H1 (cell line): ENCODE data around the gene GNG10. TPM values are rescaled to one million over a fixed set of nuclear protein-coding genes. Genes with fewer than 3 reads are reported as not detected.

Source experiments
- CTCF ChIA-PET: fragments of 300-600 bp; sonication (Branson Sonifier 250); formaldehyde crosslinking; loops from one replicate; lab custom pipeline; 2021; ENCODE audit not compliant: partially characterized antibody; lab: Charles Lee
- POLR2A ChIA-PET: fragments of 300-600 bp; sonication (Branson Sonifier 250); formaldehyde crosslinking; loops from one replicate; lab custom pipeline; 2021; ENCODE audit warnings: inconsistent platforms; ENCODE audit not compliant: partially characterized antibody; lab: Charles Lee
- DNase-seq, 2 experiments: peaks; one replicate each; pipeline versions ENCODE4 v3.0.0 to v3.0.0-alpha.2; 2010 to 2022; ENCODE audit warnings: low spot score in 2 of 2, low read depth in 1 of 2, mixed read lengths in 1 of 2
- FAIRE-seq: peaks from 2 replicates; lab custom pipeline; 2011; peaks lifted over from hg19 to GRCh38; lab: Jason Lieb, UNC
- H2AFZ ChIP-seq: 2 replicates; pipeline ENCODE4 v1.8.1; 2012; ENCODE audit warnings: low read length, inconsistent platforms
- H2AK5ac ChIP-seq: 2 replicates; pipeline ENCODE4 v1.6.1; 2013; ENCODE audit warnings: low read depth, low read length
- H2BK120ac ChIP-seq: replicated peaks from 2 replicates; pipeline ENCODE3; 2013; ENCODE audit warnings: low read depth, low read length, inconsistent platforms
- H2BK12ac ChIP-seq: 2 replicates; pipeline ENCODE4 v1.6.1; 2013; ENCODE audit warnings: low read depth, low read length
- H2BK15ac ChIP-seq: 2 replicates; pipeline ENCODE4 v1.6.1; 2013; ENCODE audit warnings: low read length
- H2BK20ac ChIP-seq: 2 replicates; pipeline ENCODE4 v1.6.1; 2013; ENCODE audit warnings: low read length
- H2BK5ac ChIP-seq: 2 replicates; pipeline ENCODE4 v1.6.1; 2013; ENCODE audit warnings: low read depth, low read length
- H3K14ac ChIP-seq: 2 replicates; pipeline ENCODE4 v1.6.1; 2013; ENCODE audit warnings: inconsistent platforms; ENCODE audit not compliant: insufficient read length
- H3K18ac ChIP-seq: 2 replicates; pipeline ENCODE4 v1.6.1; 2013; ENCODE audit warnings: low read length; ENCODE audit errors: extremely low read depth
- H3K23ac ChIP-seq: 2 replicates; pipeline ENCODE4 v1.6.1; 2013; ENCODE audit warnings: inconsistent platforms; ENCODE audit not compliant: insufficient read length
- H3K23me2 ChIP-seq: 2 replicates; pipeline ENCODE4 v1.6.1; 2013; ENCODE audit warnings: low read depth, low read length
- H3K27ac ChIP-seq: 2 replicates; pipeline ENCODE4 v1.6.1; 2011; ENCODE audit warnings: low read depth, low read length, inconsistent platforms
- H3K27me3 ChIP-seq, 4 experiments: replicated peaks in 1 of 4; 1 replicate in 1 of 4; 2 replicates in 3 of 4; pipeline versions ENCODE4 v1.6.1 to v1.8.1; 2011 to 2013; ENCODE audit warnings: low read length in 3 of 4, mild to moderate bottlenecking in 3 of 4, inconsistent platforms in 2 of 4, mixed read lengths in 2 of 4, moderate library complexity in 1 of 4; ENCODE audit not compliant: control insufficient read depth in 3 of 4, insufficient read depth in 3 of 4; ENCODE audit errors: extremely low read depth in 1 of 4
- H3K36me3 ChIP-seq, 4 experiments: 2 replicates each; pipeline versions ENCODE4 v1.6.1 to v1.8.1; 2011 to 2013; ENCODE audit warnings: mild to moderate bottlenecking in 4 of 4, low read length in 3 of 4, moderate library complexity in 2 of 4, control low read depth in 1 of 4, inconsistent platforms in 1 of 4; ENCODE audit not compliant: insufficient read depth in 4 of 4, control insufficient read depth in 2 of 4
- H3K4ac ChIP-seq: replicated peaks from 2 replicates; pipeline ENCODE3; 2013; ENCODE audit warnings: low read length, low read depth, mixed read lengths, inconsistent platforms; ENCODE audit not compliant: insufficient read length
- H3K4me1 ChIP-seq, 4 experiments: replicated peaks in 1 of 4; 1 replicate in 1 of 4; 2 replicates in 3 of 4; pipeline versions ENCODE4 v1.6.1 to v1.8.1; 2011 to 2013; ENCODE audit warnings: low read length in 3 of 4, inconsistent platforms in 2 of 4, mixed read lengths in 1 of 4; ENCODE audit not compliant: insufficient read depth in 4 of 4, control insufficient read depth in 3 of 4
- H3K4me2 ChIP-seq, 2 experiments: 2 replicates each; pipeline versions ENCODE4 v1.6.1 to v1.8.1; 2011 to 2013; ENCODE audit warnings: low read depth in 2 of 2, low read length in 2 of 2, control low read depth in 1 of 2, inconsistent platforms in 1 of 2, mild to moderate bottlenecking in 1 of 2; ENCODE audit not compliant: insufficient read depth in 1 of 2
- H3K4me3 ChIP-seq, 4 experiments: fragments of 200-600, 300-600 bp in 1 of 4; sonication (generic), shearing (Covaris generic), sonication (Bioruptor Twin) in 1 of 4; 2 replicates each; pipeline versions ENCODE4 v1.5.1 to v1.8.1; 2011 to 2016; ENCODE audit warnings: low read length in 4 of 4, low read depth in 3 of 4, control low read depth in 2 of 4, inconsistent platforms in 2 of 4, mild to moderate bottlenecking in 2 of 4, mixed read lengths in 1 of 4, moderate library complexity in 1 of 4; ENCODE audit not compliant: insufficient read depth in 2 of 4; ENCODE audit errors: extremely low read depth in 1 of 4
- H3K56ac ChIP-seq: replicated peaks from 2 replicates; pipeline ENCODE3; 2013; ENCODE audit warnings: low read depth, mild to moderate bottlenecking, mixed read lengths, low read length, inconsistent platforms; ENCODE audit not compliant: insufficient read length
- H3K79me1 ChIP-seq: 2 replicates; pipeline ENCODE4 v1.6.1; 2013; ENCODE audit warnings: low read depth, low read length, control low read depth
- H3K79me2 ChIP-seq, 2 experiments: 2 replicates each; pipeline versions ENCODE4 v1.6.1 to v1.8.1; 2012 to 2013; ENCODE audit warnings: low read length in 2 of 2, mild to moderate bottlenecking in 2 of 2, inconsistent platforms in 1 of 2; ENCODE audit not compliant: insufficient read depth in 2 of 2, control insufficient read depth in 1 of 2
- H3K9ac ChIP-seq, 4 experiments: replicated peaks in 1 of 4; 1 replicate in 1 of 4; 2 replicates in 3 of 4; pipeline versions ENCODE4 v1.6.1 to v1.8.1; 2011 to 2013; ENCODE audit warnings: low read depth in 3 of 4, low read length in 3 of 4, control low read depth in 2 of 4, mild to moderate bottlenecking in 2 of 4, moderate library complexity in 2 of 4, inconsistent platforms in 1 of 4; ENCODE audit errors: extremely low read depth in 1 of 4
- H3K9me3 ChIP-seq, 2 experiments: 2 replicates each; pipeline versions ENCODE4 v1.6.1 to v1.8.1; 2012 to 2013; ENCODE audit warnings: mild to moderate bottlenecking in 2 of 2, moderate library complexity in 2 of 2, control low read depth in 1 of 2, inconsistent platforms in 1 of 2, low read depth in 1 of 2, low read length in 1 of 2, mixed read lengths in 1 of 2; ENCODE audit not compliant: insufficient read depth in 2 of 2
- H4K20me1 ChIP-seq, 2 experiments: replicated peaks in 1 of 2; 2 replicates each; pipeline versions ENCODE3 to v1.8.1; 2011 to 2013; ENCODE audit warnings: inconsistent platforms in 2 of 2, low read length in 2 of 2, mild to moderate bottlenecking in 1 of 2; ENCODE audit not compliant: insufficient read depth in 2 of 2, control insufficient read depth in 1 of 2
- H4K5ac ChIP-seq: 2 replicates; pipeline ENCODE4 v1.6.1; 2013; ENCODE audit warnings: low read length, low read depth, mixed read lengths, inconsistent platforms; ENCODE audit not compliant: insufficient read length
- H4K8ac ChIP-seq: 2 replicates; pipeline ENCODE4 v1.8.0; 2013; ENCODE audit warnings: mild to moderate bottlenecking, moderate library complexity, low read length, inconsistent platforms; ENCODE audit not compliant: insufficient read depth; ENCODE audit errors: extremely low read depth
- H4K91ac ChIP-seq: replicated peaks from 2 replicates; pipeline ENCODE3; 2013; ENCODE audit warnings: low read length, mixed read lengths, inconsistent platforms; ENCODE audit not compliant: insufficient read length
- EP300 ChIP-seq, 2 experiments: IDR thresholded peaks; 1 replicate in 1 of 2; 2 replicates in 1 of 2; pipeline ENCODE4 v1.6.1; 2011 to 2012; ENCODE audit warnings: low read depth in 2 of 2, low read length in 2 of 2, mild to moderate bottlenecking in 2 of 2, borderline replicate concordance in 1 of 2, inconsistent platforms in 1 of 2, moderate library complexity in 1 of 2
- HDAC2 ChIP-seq, 2 experiments: fragments of 300-600 bp in 1 of 2; sonication (generic) in 1 of 2; IDR thresholded peaks; 2 replicates each; pipeline ENCODE4 v1.6.1; 2011 to 2012; ENCODE audit warnings: low read depth in 2 of 2, low read length in 2 of 2, mild to moderate bottlenecking in 2 of 2, moderate library complexity in 2 of 2, borderline replicate concordance in 1 of 2, inconsistent platforms in 1 of 2
- KDM5A ChIP-seq: fragments of 200-600 bp; IDR thresholded peaks from 2 replicates; pipeline ENCODE4 v1.7.1; 2012; ENCODE audit warnings: mild to moderate bottlenecking, low read length, inconsistent platforms, mixed read lengths
- RAD21 ChIP-seq, 2 experiments: IDR thresholded peaks in 1 of 2; conservative IDR thresholded peaks in 1 of 2; 2 replicates each; pipeline ENCODE4 v1.6.1; 2011; ENCODE audit warnings: low read depth in 2 of 2, low read length in 2 of 2, improper control_type of control experiment in 1 of 2, inconsistent platforms in 1 of 2, mild to moderate bottlenecking in 1 of 2, moderate library complexity in 1 of 2
- RBBP5 ChIP-seq: IDR thresholded peaks from 2 replicates; pipeline ENCODE4 v1.7.1; 2012; ENCODE audit warnings: low read depth, mild to moderate bottlenecking, inconsistent platforms, low read length, moderate library complexity, borderline replicate concordance
- WGBS, 2 experiments: shearing (Covaris generic) in 1 of 2; methylation state at CpG; one replicate each; pipeline versions ENCODE4 v1.1.6 to v1.1.7; 2013 to 2015; ENCODE audit warnings: low lambda C conversion rate in 2 of 2, mixed read lengths in 2 of 2, inconsistent platforms in 1 of 2, low coverage in 1 of 2, missing lambda C conversion rate in 1 of 2; ENCODE audit not compliant: insufficient replicate concordance in 2 of 2, insufficient coverage in 1 of 2, insufficient read length in 1 of 2; ENCODE audit errors: extremely low coverage in 1 of 2, missing lambda C conversion rate in 1 of 2; 5-methylcytosine and 5-hydroxymethylcytosine counted together
- polyA plus RNA-seq, 7 experiments: library from polyadenylated mRNA; depleted of rRNA in 3 of 7; stranded (reverse) in 5 of 7; unstranded in 2 of 7; fragments of >200 nt in 5 of 7; fragments of 200-250 nt in 2 of 7; gene quantifications; 1 replicate in 5 of 7; 2 replicates in 1 of 7; 4 replicates in 1 of 7; pipeline versions ENCODE4 v1.2.1 to v1.2.3, GENCODE V29; 2011 to 2013; ENCODE audit warnings: missing spikeins in 2 of 7, mixed read lengths in 2 of 7
- total RNA-seq: library from RNA; stranded (reverse); fragmentation: NEBNext Ultra II Directional; extraction: Animal tissue kit (Norgen Biotek cat#: 25700); gene quantifications from 2 replicates; pipeline ENCODE4 v1.2.1, GENCODE V29; 2021

The GNG10 gene
- total and polyA plus RNA-seq, 2 of the 8 experiments (the other 6 are each of a cell fraction or from before 2014, with no cell fraction given): 24.7 to 28.5 TPM

DNA sequence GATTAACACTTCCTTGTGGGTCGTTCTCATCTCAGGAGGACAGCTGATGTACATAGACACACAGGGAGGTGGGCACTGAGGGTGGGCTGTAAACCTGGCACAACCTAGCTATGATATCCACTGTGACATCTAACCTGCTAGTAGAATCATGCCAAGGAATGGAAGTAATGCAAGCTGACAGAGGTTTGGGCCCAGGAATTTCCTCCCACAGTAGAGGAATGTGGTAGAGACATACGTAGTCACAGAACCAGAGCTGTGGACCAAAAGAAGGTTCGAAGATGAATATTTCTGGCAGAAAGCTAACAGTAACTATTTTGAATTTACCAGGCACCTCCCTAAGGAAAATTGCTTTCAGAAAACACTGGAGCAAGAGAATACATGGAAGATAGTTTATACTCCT is 45.5 kb upstream of the GNG10 start:
- CTCF ChIA-PET: interaction anchor here (1.5 to 1.7 kb wide), 2 partner anchors 17 to 132 kb away, joined by 3 to 11 read pairs; partner anchors contain the start of gene PTGR1
- Histone ChIP-seq H3K9ac (no peak overlapping the region), H2AFZ (no peak overlapping the region), H4K91ac (no peak overlapping the region), H3K23ac (no peak overlapping the region), H4K8ac (no peak overlapping the region), H4K5ac (no peak overlapping the region), H2BK120ac (no peak overlapping the region), H3K4me1 (no peaks in the 10 kb centered on the region), H2BK12ac (no peak overlapping the region), H3K79me1 (no peaks in the 10 kb centered on the region), H3K14ac (no peak overlapping the region), H3K56ac (no peak overlapping the region), H3K79me2 (no peaks in the 10 kb centered on the region), H3K27me3 (no peaks in the 10 kb centered on the region; a peak in 1 of 7 replicates), H3K9me3 (peaks cover 0 to 3% of the 10 kb centered on the region in 2 experiments; a peak in 1 of 4 replicates), H3K36me3 (no peaks in the 10 kb centered on the region), H3K18ac (no peak overlapping the region), H3K4ac (no peak overlapping the region), H2BK5ac (no peak overlapping the region), H3K23me2 (no peaks in the 10 kb centered on the region), H3K4me2 (no peak overlapping the region), H2AK5ac (no peak overlapping the region), H2BK15ac (no peak overlapping the region), H2BK20ac (no peak overlapping the region), H3K27ac (no peak overlapping the region), H3K4me3 (no peak overlapping the region), H4K20me1 (no peaks in the 10 kb centered on the region)
- 86% methylated on average over 3 of the region's 3 CpGs; no CpG with 5 or more reads in 1 of the 2 experiments for WGBS, 2 experiments
- DNase-seq (no peak), FAIRE-seq (no peak)
- POLR2A ChIA-PET: interaction anchor here (1.1 kb wide), 1 partner anchor 15 kb away, joined by 4 read pairs; the partner anchor contains the start of gene DNAJC25
- TF ChIP-seq HDAC2 (IDR thresholded peaks at IDR 0.05; ENCODE audit: borderline replicate concordance in 1 of 2, low read depth in 2 of 2, low read length in 2 of 2) (no peak), RAD21 (IDR thresholded peaks at IDR 0.05 in 1 of 2, conservative IDR thresholded peaks at IDR 0.05 in 1 of 2; ENCODE audit: low read depth in 2 of 2, low read length in 2 of 2) (no peak), RBBP5 (no peak), EP300 (IDR thresholded peaks at IDR 0.05; ENCODE audit: borderline replicate concordance in 1 of 2, low read depth in 2 of 2, low read length in 2 of 2) (no peak), KDM5A (no peak)
